Prostate gland (tissue), 2 donors: ENCODE results near the gene MBP.

Source experiments
- POLR2A ChIP-seq: fragments of 450-650 bp; IDR thresholded peaks from one replicate; pipeline ENCODE4 v1.6.1; 2016; ENCODE audit warnings: antibody characterized with exemption, mild to moderate bottlenecking
- POLR2AphosphoS5 ChIP-seq: sonication (generic); formaldehyde crosslinking; IDR thresholded peaks from one replicate; pipeline ENCODE4 v1.6.1; 2017; ENCODE audit warnings: antibody characterized with exemption
- TF ChIP-seq, protein P1 (sequence below), 4 experiments: fragments of 200-600 bp in 2 of 4; fragments of 450-650 bp in 2 of 4; sonication (generic) in 2 of 4; IDR thresholded peaks; 1 replicate in 3 of 4; 2 replicates in 1 of 4; pipeline ENCODE4 v1.5.1; 2016 to 2019; ENCODE audit warnings: antibody characterized with exemption in 4 of 4, mild to moderate bottlenecking in 2 of 4, moderate library complexity in 2 of 4

DNA sequence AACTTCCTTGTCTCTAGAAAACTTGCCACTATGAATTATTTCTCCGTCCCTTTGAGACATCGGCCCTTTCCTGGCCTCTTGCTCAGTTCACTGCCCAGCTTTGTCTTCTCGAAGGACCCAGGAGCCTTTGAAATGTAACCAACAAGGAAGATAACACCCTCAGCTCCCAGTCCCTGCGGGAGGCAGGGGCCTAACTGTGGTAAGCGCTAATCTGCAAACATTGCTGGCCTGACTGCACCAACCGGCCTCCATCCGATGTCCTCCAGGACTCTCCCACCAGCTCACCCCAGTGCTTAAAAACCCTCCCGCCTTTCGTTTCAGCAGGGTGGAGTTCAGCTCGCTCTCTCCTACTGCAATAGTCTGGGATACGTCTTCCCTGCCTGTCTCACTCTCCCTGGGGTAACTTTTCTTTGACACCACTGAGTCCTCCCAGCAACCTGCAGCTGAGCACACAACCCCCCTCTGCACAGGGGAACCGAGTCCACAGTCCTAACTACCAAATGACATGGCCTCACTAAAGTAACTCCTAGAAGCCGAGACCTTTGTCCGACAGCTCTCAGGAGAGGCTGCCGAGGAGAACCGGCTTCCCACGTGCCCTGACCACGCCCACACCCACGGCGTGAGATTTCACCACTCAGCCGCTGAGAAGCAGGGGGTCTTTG lies 76.1 kb downstream of the MBP start:
- TF ChIP-seq, protein P1, sequence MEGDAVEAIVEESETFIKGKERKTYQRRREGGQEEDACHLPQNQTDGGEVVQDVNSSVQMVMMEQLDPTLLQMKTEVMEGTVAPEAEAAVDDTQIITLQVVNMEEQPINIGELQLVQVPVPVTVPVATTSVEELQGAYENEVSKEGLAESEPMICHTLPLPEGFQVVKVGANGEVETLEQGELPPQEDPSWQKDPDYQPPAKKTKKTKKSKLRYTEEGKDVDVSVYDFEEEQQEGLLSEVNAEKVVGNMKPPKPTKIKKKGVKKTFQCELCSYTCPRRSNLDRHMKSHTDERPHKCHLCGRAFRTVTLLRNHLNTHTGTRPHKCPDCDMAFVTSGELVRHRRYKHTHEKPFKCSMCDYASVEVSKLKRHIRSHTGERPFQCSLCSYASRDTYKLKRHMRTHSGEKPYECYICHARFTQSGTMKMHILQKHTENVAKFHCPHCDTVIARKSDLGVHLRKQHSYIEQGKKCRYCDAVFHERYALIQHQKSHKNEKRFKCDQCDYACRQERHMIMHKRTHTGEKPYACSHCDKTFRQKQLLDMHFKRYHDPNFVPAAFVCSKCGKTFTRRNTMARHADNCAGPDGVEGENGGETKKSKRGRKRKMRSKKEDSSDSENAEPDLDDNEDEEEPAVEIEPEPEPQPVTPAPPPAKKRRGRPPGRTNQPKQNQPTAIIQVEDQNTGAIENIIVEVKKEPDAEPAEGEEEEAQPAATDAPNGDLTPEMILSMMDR (IDR thresholded peaks at IDR 0.05), result no peak
- TF ChIP-seq POLR2A (no peak), POLR2AphosphoS5 (no peak)
